HG03066 (cell line): ENCODE measurements around the gene FTO.

Experiments used
- ATAC-seq: cut with Tn5 transposase; IDR thresholded peaks from one replicate; pipeline ENCODE4 v1.9.1; 2021; ENCODE audit warnings: low read depth; ENCODE audit not compliant: unreplicated experiment

The FTO gene

GRCh38 chr16:53745753-53746266 is 41.9 kb downstream of the FTO start:
- no peak for ATAC-seq

GRCh38 chr16:53752560-53752959 is 48.6 kb downstream of the FTO start:
- no peak for ATAC-seq

GRCh38 chr16:53753431-53753830 is 49.5 kb downstream of the FTO start:
- no peak for ATAC-seq

- no peak for ATAC-seq
Measured at GRCh38 chr16:53755026-53755910, 51.3 kb downstream of the FTO start.

- ATAC-seq = no peak
Measured at GRCh38 chr16:53756275-53756996, 52.5 kb downstream of the FTO start.

GRCh38 chr16:53757971-53758609 is 54.1 kb downstream of the FTO start:
- ATAC-seq = no peak

- ATAC-seq = no peak
Measured at GRCh38 chr16:53761962-53762703, 58.2 kb downstream of the FTO start.

- no peak for ATAC-seq
Measured at GRCh38 chr16:53766304-53767016, 62.5 kb downstream of the FTO start.

GRCh38 chr16:53768167-53768566 is 64.2 kb downstream of the FTO start:
- no peak for ATAC-seq

GRCh38 chr16:53768593-53768992 is 64.6 kb downstream of the FTO start:
- no peak for ATAC-seq

GRCh38 chr16:53769185-53769584 is 65.2 kb downstream of the FTO start:
- ATAC-seq = no peak

GRCh38 chr16:53769787-53770186 is 65.8 kb downstream of the FTO start:
- no peak for ATAC-seq

GRCh38 chr16:53770641-53771040 is 66.7 kb downstream of the FTO start:
- ATAC-seq = no peak

GRCh38 chr16:53771655-53772497 is 67.9 kb downstream of the FTO start:
- no peak for ATAC-seq

- ATAC-seq = no peak
Measured at GRCh38 chr16:53773150-53773846, 69.3 kb downstream of the FTO start.

- no peak for ATAC-seq
Measured at GRCh38 chr16:53773881-53774280, 69.9 kb downstream of the FTO start.

- no peak for ATAC-seq
Measured at GRCh38 chr16:53775106-53775820, 71.3 kb downstream of the FTO start.
